Esophagus (tissue), 2 donors: ENCODE measurements around the gene INPP5D. TPM values are rescaled to one million over a fixed set of nuclear protein-coding genes. Genes with fewer than 3 reads are reported as not detected.

ENCODE experiments used
- H3K27ac ChIP-seq, 2 donors: one replicate each; pipeline ENCODE4 v1.5.1; 2013; ENCODE audit warnings: low read depth in 2 of 2, mild to moderate bottlenecking in 2 of 2, inconsistent platforms in 1 of 2, low read length in 1 of 2, moderate library complexity in 1 of 2
- H3K27me3 ChIP-seq, 2 donors: one replicate each; pipeline ENCODE4 v1.6.1; 2013; ENCODE audit warnings: low read length in 2 of 2, control low read depth in 1 of 2, mild to moderate bottlenecking in 1 of 2; ENCODE audit not compliant: insufficient read depth in 2 of 2, control insufficient read depth in 1 of 2
- H3K36me3 ChIP-seq, 2 donors: one replicate each; pipeline ENCODE4 v1.6.1; 2013; ENCODE audit warnings: low read length in 1 of 2; ENCODE audit not compliant: control insufficient read depth in 2 of 2, insufficient read depth in 2 of 2
- H3K4me1 ChIP-seq, 2 donors: one replicate each; pipeline ENCODE4 v1.6.1; 2013; ENCODE audit warnings: low read length in 1 of 2; ENCODE audit not compliant: control insufficient read depth in 2 of 2, insufficient read depth in 2 of 2
- H3K4me3 ChIP-seq, 2 donors: one replicate each; pipeline ENCODE4 v1.5.1; 2013; ENCODE audit warnings: low read length in 2 of 2, mild to moderate bottlenecking in 2 of 2, low read depth in 1 of 2, moderate library complexity in 1 of 2
- H3K9me3 ChIP-seq, 2 donors: one replicate each; pipeline ENCODE4 v1.6.1; 2013; ENCODE audit warnings: mild to moderate bottlenecking in 2 of 2, low read depth in 1 of 2, low read length in 1 of 2, moderate library complexity in 1 of 2; ENCODE audit not compliant: control insufficient read depth in 2 of 2, insufficient read depth in 1 of 2
- WGBS, 2 donors: extraction: QIAGEN DNeasy Blood & Tissue Kit; methylation state at CpG; one replicate each; pipeline ENCODE4 v1.1.7; 2013; 5-methylcytosine and 5-hydroxymethylcytosine counted together
- polyA plus RNA-seq, 2 donors: library from polyadenylated mRNA; stranded (reverse); fragments of 200-250 nt; gene quantifications; one replicate each; pipeline ENCODE4 v1.2.3, GENCODE V29; 2013
- donor health status: healthy with polysubstance abuse.
- donor health status: Bipolar disorder and iron deficiency.

The INPP5D gene
- polyA plus RNA-seq, 2 donors: 3.4 to 5.6 TPM

- H3K4me1 ChIP-seq: peaks cover 0 to 2% of the 10 kb centered on the region in 2 donors
- H3K36me3 ChIP-seq: peaks cover 0 to 2% of the 10 kb centered on the region in 2 donors
- H3K27me3 ChIP-seq: no peaks in the 10 kb centered on the region
- no peaks in the 10 kb centered on the region for H3K9me3 ChIP-seq
- WGBS, 2 donors: 59 to 63% methylated on average over 9 of the region's 9 CpGs
- H3K27ac ChIP-seq: no peak overlapping the region
- H3K4me3 ChIP-seq: no peak overlapping the region
Measured at GRCh38 chr2:233129351-233129978, 69.3 kb downstream of the INPP5D start.

- WGBS, 2 donors: 79 to 81% methylated on average over 6 of the region's 6 CpGs
- no peaks in the 10 kb centered on the region for H3K9me3 ChIP-seq
- H3K27ac ChIP-seq: no peak overlapping the region
- H3K4me3 ChIP-seq: no peak overlapping the region
- H3K36me3 ChIP-seq: peaks cover 0 to 2% of the 10 kb centered on the region in 2 donors
- no peaks in the 10 kb centered on the region for H3K27me3 ChIP-seq
- no peaks in the 10 kb centered on the region for H3K4me1 ChIP-seq
Measured at GRCh38 chr2:233130024-233130423, 69.9 kb downstream of the INPP5D start.

GRCh38 chr2:233130481-233131020 is 70.4 kb downstream of the INPP5D start:
- Histone ChIP-seq H3K27ac (no peak overlapping the region), H3K4me1 (no peaks in the 10 kb centered on the region), H3K4me3 (no peak overlapping the region), H3K36me3 (no peaks in the 10 kb centered on the region), H3K9me3 (no peaks in the 10 kb centered on the region), H3K27me3 (no peaks in the 10 kb centered on the region)
- WGBS, 2 donors: 68 to 78% methylated on average over 7 of the region's 7 CpGs

- Histone ChIP-seq H3K4me3 (no peak overlapping the region), H3K27me3 (no peaks in the 10 kb centered on the region), H3K9me3 (no peaks in the 10 kb centered on the region), H3K4me1 (no peaks in the 10 kb centered on the region), H3K36me3 (no peaks in the 10 kb centered on the region), H3K27ac (no peak overlapping the region)
- 87 to 89% methylated on average over 9 of the region's 9 CpGs for WGBS, 2 donors
Measured at GRCh38 chr2:233131936-233132720, 72.0 kb downstream of the INPP5D start.

- WGBS, 2 donors: 77 to 78% methylated on average over 1 of the region's 1 CpG
- Histone ChIP-seq H3K36me3 (no peaks in the 10 kb centered on the region), H3K4me1 (no peaks in the 10 kb centered on the region), H3K9me3 (no peaks in the 10 kb centered on the region), H3K4me3 (no peak overlapping the region), H3K27me3 (no peaks in the 10 kb centered on the region), H3K27ac (no peak overlapping the region)
Measured at GRCh38 chr2:233133239-233133638, 73.1 kb downstream of the INPP5D start.

- WGBS, 2 donors: 84 to 90% methylated on average over 1 of the region's 1 CpG
- Histone ChIP-seq H3K27ac (no peak overlapping the region), H3K36me3 (no peaks in the 10 kb centered on the region), H3K4me1 (peaks cover 0 to 5% of the 10 kb centered on the region in 2 donors), H3K9me3 (no peaks in the 10 kb centered on the region), H3K4me3 (no peak overlapping the region), H3K27me3 (no peaks in the 10 kb centered on the region)
Measured at GRCh38 chr2:233135421-233135820, 75.3 kb downstream of the INPP5D start.

- H3K4me3 ChIP-seq: no peak overlapping the region
- no peaks in the 10 kb centered on the region for H3K36me3 ChIP-seq
- H3K27ac ChIP-seq: no peak overlapping the region
- H3K4me1 ChIP-seq: peaks cover 0 to 5% of the 10 kb centered on the region in 2 donors
- whole genome bisulfite sequencing, 2 donors: 91 to 95% methylated on average over 2 of the region's 2 CpGs
- H3K27me3 ChIP-seq: no peaks in the 10 kb centered on the region
- H3K9me3 ChIP-seq: no peaks in the 10 kb centered on the region
Measured at GRCh38 chr2:233137040-233137439, 76.9 kb downstream of the INPP5D start.

GRCh38 chr2:233140077-233140585 is 80.0 kb downstream of the INPP5D start:
- 66 to 70% methylated on average over 5 of the region's 5 CpGs for WGBS, 2 donors
- Histone ChIP-seq H3K4me1 (peaks cover 0 to 8% of the 10 kb centered on the region in 2 donors), H3K9me3 (peaks cover 0 to 9% of the 10 kb centered on the region in 2 donors), H3K4me3 (no peak overlapping the region), H3K27ac (no peak overlapping the region), H3K27me3 (no peaks in the 10 kb centered on the region), H3K36me3 (no peaks in the 10 kb centered on the region)

- H3K36me3 ChIP-seq: no peaks in the 10 kb centered on the region
- no peaks in the 10 kb centered on the region for H3K27me3 ChIP-seq
- 81% methylated on average over 7 of the region's 7 CpGs for WGBS, 2 donors
- no peak overlapping the region for H3K27ac ChIP-seq
- H3K4me1 ChIP-seq: peaks cover 0 to 8% of the 10 kb centered on the region in 2 donors
- no peak overlapping the region for H3K4me3 ChIP-seq
- H3K9me3 ChIP-seq: peaks cover 0 to 9% of the 10 kb centered on the region in 2 donors
Measured at GRCh38 chr2:233140978-233141377, 80.8 kb downstream of the INPP5D start.
